ENCODE data around the gene STT3B. TPM values are rescaled to one million over a fixed set of nuclear protein-coding genes. Genes with fewer than 3 reads are reported as not detected.

The STT3B gene
- total and polyA plus RNA-seq, 2 of the 4 experiments (the other 2 are of a cell fraction), result 45.5 to 86.4 TPM

GRCh38 chr3:31680072-31680870 lies 147.5 kb downstream of the STT3B start:
- in situ Hi-C loops (cut with MboI; ENCODE audit: low sequenced_read_pairs), result no loop called here

More at GRCh38 chr3:31680072-31680870, 147.5 kb downstream of the STT3B start:
- no peak overlapping the region for H3K23ac ChIP-seq (ENCODE audit: low read depth, low read length)
- CTCF ChIA-PET, result no interaction called here
- H3K4me3 ChIP-seq (ENCODE audit: insufficient read depth, low read depth, low read length), result no peak overlapping the region
- ATAC-seq (ENCODE audit: low read depth) (peak; percentile 32; the same call in 1 of the 2 replicates), DNase-seq (no peak)
- TF ChIP-seq, protein P1, sequence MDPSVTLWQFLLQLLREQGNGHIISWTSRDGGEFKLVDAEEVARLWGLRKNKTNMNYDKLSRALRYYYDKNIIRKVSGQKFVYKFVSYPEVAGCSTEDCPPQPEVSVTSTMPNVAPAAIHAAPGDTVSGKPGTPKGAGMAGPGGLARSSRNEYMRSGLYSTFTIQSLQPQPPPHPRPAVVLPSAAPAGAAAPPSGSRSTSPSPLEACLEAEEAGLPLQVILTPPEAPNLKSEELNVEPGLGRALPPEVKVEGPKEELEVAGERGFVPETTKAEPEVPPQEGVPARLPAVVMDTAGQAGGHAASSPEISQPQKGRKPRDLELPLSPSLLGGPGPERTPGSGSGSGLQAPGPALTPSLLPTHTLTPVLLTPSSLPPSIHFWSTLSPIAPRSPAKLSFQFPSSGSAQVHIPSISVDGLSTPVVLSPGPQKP (IDR thresholded peaks at IDR 0.05; ENCODE audit: borderline replicate concordance, low read depth, low read length), result no peak
- no peaks in the 10 kb centered on the region for H3K4me1 ChIP-seq (ENCODE audit: control insufficient read depth, insufficient read depth, low read length)
- no peak overlapping the region for H3K56ac ChIP-seq (ENCODE audit: extremely low read depth, insufficient read depth, low read length)
- H3K36me3 ChIP-seq (ENCODE audit: control insufficient read depth, insufficient read depth, low read length), result peaks cover 3% of the 10 kb centered on the region
- no peak overlapping the region for H3K14ac ChIP-seq (replicated peaks; ENCODE audit: low read depth, low read length)
- no peak overlapping the region for H3K4me2 ChIP-seq (ENCODE audit: low read depth, low read length)
- H2BK15ac ChIP-seq (ENCODE audit: low read depth, low read length), result no peak overlapping the region
- H3K79me1 ChIP-seq (ENCODE audit: low read depth in 1 of 2, low read length in 2 of 2), result no peaks in the 10 kb centered on the region
- H4K5ac ChIP-seq (ENCODE audit: low read depth, low read length), result no peak overlapping the region
- H3K9me1 ChIP-seq (ENCODE audit: insufficient read depth, low read length), result no peaks in the 10 kb centered on the region; the same call in 1 of the 2 replicates
- no peak overlapping the region for H3K27ac ChIP-seq (ENCODE audit: insufficient read depth, low read length)
- no peak overlapping the region for H2BK5ac ChIP-seq (ENCODE audit: low read depth, low read length, poor library complexity, severe bottlenecking)
- H3K4ac ChIP-seq (ENCODE audit: low read depth, low read length), result no peak overlapping the region
- H3K9me3 ChIP-seq (ENCODE audit: control insufficient read depth, insufficient read depth, low read length), result no peaks in the 10 kb centered on the region
- H2AFZ ChIP-seq (replicated peaks; ENCODE audit: low read length, poor library complexity), result peak overlapping the region; percentile 33
- POLR2A ChIA-PET (ENCODE audit: unreplicated experiment), result no interaction called here
- no peak overlapping the region; a peak in 1 of 4 replicates for H4K8ac ChIP-seq (ENCODE audit: low read depth in 2 of 2, low read length in 2 of 2)
- no peak overlapping the region for H2BK20ac ChIP-seq (ENCODE audit: low read depth, low read length)
- peak overlapping the region; percentile 65 for H2AK9ac ChIP-seq (replicated peaks; ENCODE audit: low read depth, low read length, poor library complexity)
- intact Hi-C loops (cut with micrococcal nuclease), result no loop called here
- H4K91ac ChIP-seq (ENCODE audit: insufficient read depth, low read depth, low read length), result no peak overlapping the region
- BruUV-seq (replicated peaks), result no TSS peak
- H2BK120ac ChIP-seq (ENCODE audit: low read depth, low read length), result no peak overlapping the region
- no peaks in the 10 kb centered on the region for H3K27me3 ChIP-seq (ENCODE audit: control insufficient read depth, insufficient read depth, low read length)
- H3K18ac ChIP-seq (ENCODE audit: low read depth, low read length), result no peak overlapping the region; the same call in 1 of the 2 replicates
- WGBS, 2 experiments (ENCODE audit: extremely low coverage in 2 of 2, insufficient read length in 1 of 2), result no CpG with 5 or more reads among the region's 10 CpGs
- no peak overlapping the region for H2AK5ac ChIP-seq (ENCODE audit: low read depth, low read length)
- dilution Hi-C loops (cut with HindIII; ENCODE audit: low sequenced_read_pairs, unreplicated experiment), result no loop called here
- no peak overlapping the region for H3K9ac ChIP-seq (ENCODE audit: low read depth, low read length)
- no peaks in the 10 kb centered on the region for H4K20me1 ChIP-seq (ENCODE audit: insufficient read depth, low read length)
